SH-SY5Y (cell line): Measurements from ENCODE around the gene PIGN.

Experiments used
- GATA2 ChIP-seq: IDR thresholded peaks from 2 replicates; pipeline ENCODE4 v1.6.1; 2011; ENCODE audit warnings: mild to moderate bottlenecking, low read depth, low read length
- GATA3 ChIP-seq: IDR thresholded peaks from 2 replicates; pipeline ENCODE4 v1.6.1; 2011; ENCODE audit warnings: low read depth, mild to moderate bottlenecking, low read length, moderate library complexity

DNA sequence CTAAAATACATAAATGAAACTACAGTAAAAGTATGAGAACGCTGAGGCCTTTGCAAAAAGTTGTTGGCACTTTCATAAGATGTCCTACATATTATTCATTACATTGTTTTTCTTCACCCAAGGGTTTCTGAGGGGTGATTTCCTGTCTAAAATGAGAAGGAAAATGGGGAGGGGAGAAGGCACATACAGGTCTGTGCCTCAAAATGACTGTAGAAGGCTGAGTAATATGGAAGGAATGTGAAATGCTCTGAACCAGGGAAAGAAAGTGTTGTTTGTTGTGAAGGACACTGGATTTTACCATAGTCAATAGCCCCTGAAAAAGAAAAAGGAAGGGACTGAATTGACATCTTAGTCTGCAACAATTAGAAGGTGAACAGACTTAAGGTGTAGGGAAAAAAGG is 194.6 kb downstream of the PIGN start:
- no peak for TF ChIP-seq GATA2
- TF ChIP-seq GATA3, result no peak
